ENCODE results near the gene GLDN.
"Not testable (repeated sequence)": the region's sequence is repeated elsewhere in the genome, so short reads cannot be mapped to it uniquely, and the experiment has no call there.

The GLDN gene

GRCh38 chr15:51425517-51426040 is 84.1 kb downstream of the GLDN start:
- Histone ChIP-seq H3K4me1 (no peaks in the 10 kb centered on the region), H3K27me3 (ENCODE audit: low read depth) (no peaks in the 10 kb centered on the region; the same call in 1 of the 2 replicates), H3K36me3 (replicated peaks) (no peaks in the 10 kb centered on the region), H3K9me3 (no peaks in the 10 kb centered on the region), H3K4me3 (no peak overlapping the region)
- DNase-seq (ENCODE audit: low spot score in 2 of 2) = no peak
- in situ Hi-C loops (cut with MboI; ENCODE audit: low sequenced_read_pairs) = no loop called here

DNA sequence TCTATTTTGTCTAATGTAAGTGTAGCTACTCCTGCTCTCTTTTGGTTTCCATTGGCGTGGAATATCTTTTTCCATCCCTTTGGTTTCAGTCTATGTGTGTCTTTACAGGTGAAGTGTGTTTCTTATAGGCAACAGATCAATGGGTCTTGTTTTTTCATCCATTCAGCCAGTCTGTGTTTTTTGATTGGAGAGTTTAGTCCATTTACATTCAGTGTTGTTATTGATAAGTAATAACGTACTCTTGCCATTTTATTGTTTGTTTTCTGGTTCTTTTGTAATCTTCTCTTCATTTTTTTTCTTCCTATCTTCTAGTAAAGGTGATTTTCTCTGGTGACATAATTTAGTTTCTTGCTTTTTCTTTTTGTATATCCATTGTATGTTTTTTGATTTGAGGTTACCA is 97.1 kb downstream of the GLDN start:
- Histone ChIP-seq H3K4me1 (no peaks in the 10 kb centered on the region), H3K36me3 (replicated peaks) (no peaks in the 10 kb centered on the region), H3K27me3 (ENCODE audit: low read depth) (no peaks in the 10 kb centered on the region), H3K9me3 (peaks cover 2% of the 10 kb centered on the region; the same call in 1 of the 2 replicates), H3K4me3 (no peak overlapping the region)
- no peak for DNase-seq (ENCODE audit: low spot score in 2 of 2)
- in situ Hi-C loops (cut with MboI; ENCODE audit: low sequenced_read_pairs) = no loop called here

DNA sequence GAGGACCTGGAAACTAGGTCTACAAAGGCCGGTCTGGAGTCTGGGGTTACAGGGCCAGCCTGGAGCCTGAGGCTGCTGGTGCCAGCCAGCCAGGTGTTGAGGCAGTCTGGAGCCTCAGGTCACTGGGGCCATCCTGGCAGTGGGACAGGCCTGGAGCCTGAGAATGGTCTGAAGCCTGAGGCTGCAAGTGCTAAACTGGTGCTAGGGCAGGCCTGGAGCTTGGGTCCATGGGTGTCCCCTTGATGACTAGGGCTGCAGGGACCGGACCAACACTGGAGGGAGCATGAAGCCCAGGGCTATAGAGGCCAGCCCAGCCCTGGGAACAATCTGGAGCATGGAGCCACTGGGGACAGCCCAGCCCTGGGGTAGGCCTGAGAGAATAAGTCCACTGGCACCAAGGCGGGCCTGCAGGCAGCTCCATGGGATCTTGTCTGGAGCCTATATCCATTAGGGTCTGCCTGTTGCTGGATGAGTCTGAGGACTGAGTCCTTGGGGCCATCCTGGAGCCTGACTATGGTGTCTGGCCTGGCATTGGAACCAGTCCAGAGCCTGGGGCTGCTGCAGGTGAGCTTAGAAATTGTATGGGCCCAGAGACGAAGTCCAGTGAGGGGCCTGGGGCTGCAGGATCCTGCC is 101.9 kb downstream of the GLDN start:
- Histone ChIP-seq H3K9me3 (peaks cover 2% of the 10 kb centered on the region; the same call in 1 of the 2 replicates), H3K4me1 (no peaks in the 10 kb centered on the region), H3K36me3 (replicated peaks) (peaks cover 7% of the 10 kb centered on the region; the same call in 1 of the 2 replicates), H3K27me3 (ENCODE audit: low read depth) (no peaks in the 10 kb centered on the region), H3K4me3 (no peak overlapping the region)
- in situ Hi-C loops (cut with MboI; ENCODE audit: low sequenced_read_pairs) = no loop called here
- no peak for DNase-seq (ENCODE audit: low spot score in 2 of 2)

DNA sequence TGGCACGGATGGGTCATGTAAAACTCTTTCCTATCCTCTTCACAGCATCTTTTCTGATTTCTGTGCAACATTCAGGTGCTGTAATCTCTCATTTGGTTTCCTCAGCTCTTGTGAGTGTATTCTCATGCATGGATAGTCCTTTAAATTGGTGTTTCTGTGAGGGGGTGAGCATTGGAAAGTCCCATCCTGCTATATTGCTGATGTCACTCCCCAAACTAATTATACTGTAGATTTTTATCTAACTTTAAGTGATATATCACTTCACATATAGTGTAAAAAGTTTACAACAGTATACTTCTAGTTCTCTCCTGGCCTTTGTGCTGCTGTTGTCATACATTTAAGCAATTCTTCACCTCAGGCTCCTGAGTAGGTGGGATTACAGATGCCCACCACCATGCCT is 102.7 kb downstream of the GLDN start:
- no peak for DNase-seq (ENCODE audit: low spot score in 2 of 2)
- no peaks in the 10 kb centered on the region for H3K9me3 ChIP-seq
- in situ Hi-C loops (cut with MboI; ENCODE audit: low sequenced_read_pairs) = no loop called here

GRCh38 chr15:51444807-51445206 is 103.4 kb downstream of the GLDN start:
- Histone ChIP-seq H3K27me3 (ENCODE audit: low read depth) (no peaks in the 10 kb centered on the region), H3K36me3 (replicated peaks) (peaks cover 8% of the 10 kb centered on the region; the same call in 1 of the 2 replicates), H3K4me1 (no peaks in the 10 kb centered on the region), H3K4me3 (no peak overlapping the region), H3K9me3 (no peaks in the 10 kb centered on the region)
- DNase-seq (ENCODE audit: low spot score in 2 of 2) = no peak
- in situ Hi-C loops (cut with MboI; ENCODE audit: low sequenced_read_pairs) = no loop called here

More for the DNA sequence above, 102.7 kb downstream of the GLDN start:
- Histone ChIP-seq H3K27me3 (ENCODE audit: low read depth) (no peaks in the 10 kb centered on the region), H3K4me3 (no peak overlapping the region), H3K36me3 (replicated peaks) (peaks cover 7% of the 10 kb centered on the region; the same call in 1 of the 2 replicates), H3K4me1 (no peaks in the 10 kb centered on the region)

DNA sequence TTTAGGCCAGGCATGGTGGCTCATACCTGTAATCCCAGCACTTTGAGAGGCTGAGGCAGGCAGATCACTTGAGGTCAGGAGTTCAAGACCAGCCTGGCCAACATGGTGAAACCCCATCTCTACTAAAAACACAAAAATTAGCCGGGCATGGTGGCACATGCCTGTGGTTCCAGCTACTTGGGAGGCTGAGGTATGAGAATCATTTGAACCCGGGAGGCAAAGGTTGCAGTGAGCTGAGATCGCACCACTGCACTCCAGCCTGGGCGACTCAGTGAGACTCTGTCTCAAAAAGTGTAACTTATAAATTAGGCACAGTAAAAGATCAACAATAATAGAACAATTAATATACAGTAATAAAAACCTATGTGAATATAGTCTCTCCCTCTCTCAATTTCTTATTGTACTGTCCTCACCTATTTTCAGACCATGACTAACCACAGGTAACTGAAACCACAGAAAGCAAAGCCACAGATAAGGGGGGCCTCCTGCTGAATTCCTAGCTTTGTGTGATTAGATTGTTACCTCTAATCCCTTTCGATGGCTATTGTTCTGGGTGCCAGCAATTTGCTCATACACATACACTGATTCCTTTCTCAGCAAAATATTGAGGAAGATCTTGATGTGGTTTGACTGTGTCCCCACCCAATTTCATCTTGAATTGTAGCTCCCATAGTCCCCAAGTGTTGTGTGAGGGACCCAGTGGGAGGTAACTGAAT is 104.7 kb downstream of the GLDN start:
- H3K9me3 ChIP-seq; H3K27me3 ChIP-seq (ENCODE audit: low read depth); DNase-seq (ENCODE audit: low spot score in 2 of 2); in situ Hi-C loops (cut with MboI; ENCODE audit: low sequenced_read_pairs); H3K4me3 ChIP-seq; H3K4me1 ChIP-seq: not testable (repeated sequence)
- H3K36me3 ChIP-seq (replicated peaks) = peaks cover 12% of the 10 kb centered on the region; the same call in 1 of the 2 replicates

DNA sequence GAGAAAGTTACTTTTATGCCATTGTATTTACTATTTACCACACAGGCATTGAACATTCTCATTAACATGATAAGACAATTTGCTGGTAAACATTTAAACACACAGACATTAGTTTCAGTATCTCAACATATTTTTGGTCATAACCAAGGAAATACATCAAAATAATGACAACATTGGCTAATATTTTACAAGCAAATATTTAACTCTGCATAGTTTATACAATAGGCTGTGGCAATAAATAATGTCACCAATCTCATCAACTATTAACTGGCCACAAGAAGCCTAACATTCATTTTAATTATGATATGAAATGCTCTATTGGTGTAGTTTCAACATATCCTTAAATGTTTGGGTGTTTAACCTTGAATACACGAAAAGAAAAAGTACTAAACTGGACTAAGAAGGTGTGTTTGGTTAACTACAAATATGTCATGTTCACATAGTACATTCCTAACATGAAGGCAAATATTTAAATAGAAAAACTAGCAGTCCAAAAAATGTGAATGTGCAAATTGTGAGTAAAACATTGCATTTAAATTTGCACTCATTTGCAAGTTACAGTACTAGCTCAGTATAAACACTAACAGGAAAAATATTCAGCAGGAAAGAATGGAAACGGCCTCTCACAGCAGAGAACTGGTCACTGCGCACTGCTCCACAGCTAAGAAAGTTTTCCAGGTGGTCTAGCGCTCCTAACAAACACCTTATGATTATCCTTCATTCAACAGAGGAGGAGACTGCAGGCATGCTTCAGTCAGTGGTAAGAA is 106.6 kb downstream of the GLDN start:
- DNase-seq (ENCODE audit: low spot score in 2 of 2) = no peak
- H3K9me3 ChIP-seq = no peaks in the 10 kb centered on the region
- no peak overlapping the region for H3K4me3 ChIP-seq
- in situ Hi-C loops (cut with MboI; ENCODE audit: low sequenced_read_pairs) = no loop called here
- no peaks in the 10 kb centered on the region for H3K27me3 ChIP-seq (ENCODE audit: low read depth)
- peaks cover 12% of the 10 kb centered on the region; the same call in 1 of the 2 replicates for H3K36me3 ChIP-seq (replicated peaks)
- H3K4me1 ChIP-seq = no peaks in the 10 kb centered on the region

GRCh38 chr15:51448622-51449399 is 107.4 kb downstream of the GLDN start:
- in situ Hi-C loops (cut with MboI; ENCODE audit: low sequenced_read_pairs) = no loop called here
- H3K27me3 ChIP-seq (ENCODE audit: low read depth) = no peaks in the 10 kb centered on the region
- H3K36me3 ChIP-seq (replicated peaks) = peaks cover 12% of the 10 kb centered on the region; the same call in 1 of the 2 replicates
- no peaks in the 10 kb centered on the region for H3K4me1 ChIP-seq
- no peak for DNase-seq (ENCODE audit: low spot score in 2 of 2)
- no peak overlapping the region for H3K4me3 ChIP-seq
- H3K9me3 ChIP-seq = no peaks in the 10 kb centered on the region

DNA sequence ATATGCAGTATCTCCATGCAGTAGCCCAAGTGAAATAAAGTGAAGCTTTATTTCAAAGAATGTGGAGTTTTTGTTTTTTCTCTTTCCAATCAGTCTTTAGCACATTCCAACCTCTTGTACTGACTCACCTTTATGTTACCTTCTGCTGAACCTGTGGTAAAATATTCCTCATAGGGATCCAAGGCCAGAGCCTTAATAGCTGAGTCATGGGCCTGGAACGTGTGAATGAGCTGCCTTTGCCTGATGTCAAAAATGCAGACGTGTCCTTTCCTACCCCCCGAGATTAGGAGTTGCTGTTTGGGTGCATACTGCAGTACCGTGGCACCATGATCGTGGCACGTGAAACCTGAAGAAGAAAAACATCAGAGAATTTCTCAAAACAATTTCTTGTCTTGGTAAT is 108.5 kb downstream of the GLDN start:
- Histone ChIP-seq H3K36me3 (replicated peaks) (peaks cover 12% of the 10 kb centered on the region; the same call in 1 of the 2 replicates), H3K9me3 (no peaks in the 10 kb centered on the region), H3K4me3 (no peak overlapping the region), H3K27me3 (ENCODE audit: low read depth) (no peaks in the 10 kb centered on the region), H3K4me1 (no peaks in the 10 kb centered on the region)
- DNase-seq (ENCODE audit: low spot score in 2 of 2) = no peak
- in situ Hi-C loops (cut with MboI; ENCODE audit: low sequenced_read_pairs) = no loop called here

All from HAP-1 (cell line).